Mononuclear cell (primary cell): ENCODE measurements around the gene A3GALT2. TPM values are rescaled to one million over a fixed set of nuclear protein-coding genes. Genes with fewer than 3 reads are reported as not detected.

ENCODE experiments used
- H3K27me3 ChIP-seq: 2 replicates; pipeline ENCODE4 v1.6.0; 2011; ENCODE audit warnings: low read length, control low read depth; ENCODE audit not compliant: insufficient read depth
- H3K4me1 ChIP-seq: 2 replicates; pipeline ENCODE4 v1.5.1; 2011; ENCODE audit warnings: mild to moderate bottlenecking, low read length, control low read depth; ENCODE audit not compliant: insufficient read depth
- H3K4me3 ChIP-seq: 2 replicates; pipeline ENCODE4 v1.5.1; 2011; ENCODE audit warnings: mild to moderate bottlenecking, low read length, moderate library complexity
- H3K9me3 ChIP-seq: 2 replicates; pipeline ENCODE4 v1.5.1; 2011; ENCODE audit warnings: low read depth, mild to moderate bottlenecking, control low read depth, low read length
- total RNA-seq: library from RNA; depleted of rRNA; stranded (reverse); fragments of >200 nt; gene quantifications from one replicate; pipeline ENCODE4 v1.2.3, GENCODE V29; 2012

The A3GALT2 gene
- total RNA-seq, 1 donor = not detected

DNA sequence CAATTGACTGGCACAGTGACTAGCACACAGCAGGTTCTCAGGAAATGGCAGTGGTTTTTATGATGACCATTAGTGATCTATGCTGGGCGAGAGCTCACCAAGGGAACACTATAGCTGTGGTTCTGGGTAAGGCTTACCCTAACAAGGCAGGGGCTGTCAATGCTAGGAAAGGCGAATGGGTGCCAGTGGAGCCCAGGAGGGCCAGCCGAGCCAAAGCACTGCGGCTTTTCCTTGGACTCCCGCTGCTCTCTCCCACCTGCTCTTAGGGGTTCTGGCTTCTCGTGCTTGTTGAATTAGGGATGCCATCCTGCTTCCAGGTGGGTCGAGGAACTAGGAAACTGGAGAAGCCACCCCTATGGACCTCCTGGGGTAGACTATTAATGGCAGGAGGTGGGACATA lies 10.0 kb upstream of the A3GALT2 start:
- no peaks in the 10 kb centered on the region for H3K27me3 ChIP-seq
- H3K9me3 ChIP-seq = no peaks in the 10 kb centered on the region
- H3K4me1 ChIP-seq = peaks cover 59% of the 10 kb centered on the region
- no peak overlapping the region for H3K4me3 ChIP-seq

DNA sequence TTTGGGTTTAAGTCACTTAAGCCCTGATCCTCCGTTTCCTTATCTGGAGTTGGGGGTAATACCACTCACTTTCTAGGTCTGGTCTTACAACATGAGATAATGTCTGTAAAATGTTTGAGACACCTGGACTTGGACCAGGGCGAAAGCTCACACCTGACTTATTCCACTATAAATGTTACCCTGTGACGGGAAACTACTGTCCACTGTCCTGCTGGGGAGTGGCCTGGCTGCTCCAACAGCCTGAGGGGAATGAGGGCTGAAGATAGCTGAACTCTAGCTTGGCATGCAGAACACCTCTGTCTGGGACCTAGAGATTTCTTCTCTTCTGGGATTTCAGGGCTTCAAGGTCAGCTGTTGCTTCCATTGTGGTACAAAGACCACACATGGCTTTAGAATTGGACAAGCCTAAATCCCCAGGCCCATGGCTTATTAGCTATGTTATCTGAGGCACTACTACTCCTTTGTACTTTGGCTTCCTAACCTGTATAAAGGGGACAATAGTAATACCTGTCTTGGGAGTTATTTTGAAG lies 9.5 kb upstream of the A3GALT2 start:
- no peaks in the 10 kb centered on the region for H3K9me3 ChIP-seq
- no peaks in the 10 kb centered on the region for H3K27me3 ChIP-seq
- peaks cover 62% of the 10 kb centered on the region for H3K4me1 ChIP-seq
- H3K4me3 ChIP-seq = no peak overlapping the region

DNA sequence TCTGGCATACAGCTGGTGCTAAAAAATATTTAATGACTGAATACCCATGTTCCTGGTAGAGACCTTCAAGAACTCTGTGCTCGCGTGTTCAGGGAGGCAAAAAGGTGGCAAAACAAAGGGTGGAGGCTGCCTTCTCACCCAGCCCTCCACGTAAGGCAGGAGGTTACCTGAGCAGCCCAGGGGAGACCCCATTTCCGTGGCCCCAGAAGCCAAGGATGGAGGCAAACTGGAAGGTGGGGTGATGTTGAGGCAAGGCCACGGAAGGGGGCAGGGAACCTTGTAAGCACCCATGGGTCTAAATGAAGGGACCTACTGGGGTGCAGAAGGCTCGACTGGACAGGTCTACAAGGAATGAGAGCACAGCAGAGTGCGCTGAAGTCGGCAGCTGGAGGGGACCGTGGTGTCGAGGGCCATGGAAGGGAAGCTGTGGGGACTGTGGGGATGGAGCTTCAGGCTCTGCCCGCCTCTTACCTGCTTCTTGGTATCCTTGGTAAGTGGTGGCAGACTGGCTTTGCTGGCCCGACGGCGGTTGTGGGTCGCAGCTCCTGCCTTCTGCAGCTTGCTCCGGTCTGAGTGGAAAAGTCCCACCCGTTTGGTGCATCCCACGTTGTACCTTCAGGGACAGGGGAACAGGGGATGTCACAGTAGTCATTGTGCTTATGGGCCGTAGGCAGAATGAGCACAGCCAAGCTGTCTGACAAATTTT lies 8.9 kb upstream of the A3GALT2 start:
- H3K4me1 ChIP-seq = peaks cover 56% of the 10 kb centered on the region
- no peaks in the 10 kb centered on the region for H3K27me3 ChIP-seq
- H3K4me3 ChIP-seq = no peak overlapping the region
- H3K9me3 ChIP-seq = no peaks in the 10 kb centered on the region

DNA sequence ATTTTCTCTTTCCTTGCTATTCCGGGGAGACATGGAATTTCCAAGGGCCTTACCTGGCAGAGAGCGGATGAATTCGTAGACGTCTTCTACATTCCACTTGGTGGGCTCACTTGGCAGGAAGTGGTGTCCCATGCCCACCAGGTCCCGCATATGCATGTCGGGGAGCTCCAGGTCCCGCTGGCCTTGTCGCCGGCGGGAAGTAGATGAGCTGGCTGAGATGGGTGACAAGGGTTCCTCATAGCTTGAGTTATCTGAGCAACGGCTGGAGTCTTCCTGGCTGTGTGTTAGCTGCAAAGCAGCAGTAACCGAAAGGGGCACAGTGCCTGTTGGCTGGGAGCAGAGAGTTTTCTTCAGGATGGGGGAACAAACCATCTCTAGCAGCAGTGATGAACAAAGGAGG lies 7.9 kb upstream of the A3GALT2 start:
- Histone ChIP-seq H3K27me3 (no peaks in the 10 kb centered on the region), H3K4me3 (no peak overlapping the region), H3K9me3 (no peaks in the 10 kb centered on the region), H3K4me1 (peaks cover 47% of the 10 kb centered on the region)

DNA sequence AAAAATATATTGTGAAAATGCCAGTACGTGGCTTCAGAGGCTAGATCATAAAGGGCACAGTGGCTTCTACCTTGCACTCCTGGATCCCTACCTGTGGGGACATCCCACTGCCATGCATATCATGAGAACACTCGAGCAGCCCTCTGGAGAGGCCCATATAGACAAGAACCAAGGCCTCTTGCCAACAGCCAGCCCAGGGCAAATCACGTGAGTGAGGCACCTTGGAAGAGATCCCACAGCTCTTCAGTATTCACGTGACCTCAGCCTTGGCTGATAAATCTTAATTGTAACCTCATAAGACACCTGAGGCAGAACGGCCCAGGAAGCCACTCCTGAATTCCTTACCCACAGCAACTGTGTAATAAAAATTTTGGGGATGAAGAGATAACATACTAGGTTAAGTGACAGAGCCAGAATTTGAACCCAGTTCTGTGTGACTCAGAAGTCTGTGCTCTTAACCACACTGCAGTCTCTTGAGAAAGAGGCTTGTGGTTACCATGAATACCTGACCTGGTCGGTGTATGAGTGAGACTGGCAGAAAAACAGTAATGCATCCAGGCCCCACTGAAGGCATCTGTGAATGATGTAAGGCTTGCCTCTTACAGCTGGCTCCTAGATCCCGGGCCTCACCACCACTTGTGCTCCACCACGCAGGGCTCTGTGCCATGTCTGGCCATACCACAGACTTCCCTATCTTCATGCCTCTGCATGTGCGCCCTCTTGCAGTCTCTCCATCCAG lies 6.9 kb upstream of the A3GALT2 start:
- H3K27me3 ChIP-seq = no peaks in the 10 kb centered on the region
- no peaks in the 10 kb centered on the region for H3K9me3 ChIP-seq
- H3K4me1 ChIP-seq = peaks cover 42% of the 10 kb centered on the region
- H3K4me3 ChIP-seq = no peak overlapping the region

DNA sequence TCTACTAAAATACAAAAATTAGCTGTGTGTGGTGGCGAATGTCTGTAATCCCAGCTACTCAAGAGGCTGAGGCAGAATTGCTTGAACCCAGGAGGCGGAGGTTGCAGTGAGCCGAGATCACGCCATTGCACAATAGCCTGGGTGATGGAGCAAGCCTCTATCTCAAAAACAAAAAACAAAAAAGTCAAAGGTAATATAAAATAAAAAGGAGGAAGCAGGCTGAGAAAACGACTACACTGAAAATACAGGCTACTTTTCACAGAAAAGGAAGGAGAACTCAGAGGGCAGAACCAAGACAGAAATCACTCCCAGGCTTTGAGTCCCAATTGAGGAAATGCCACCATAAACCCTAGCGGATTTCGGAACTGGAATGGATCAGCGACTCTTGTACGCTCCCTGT lies 5.9 kb upstream of the A3GALT2 start:
- Histone ChIP-seq H3K4me1 (peaks cover 37% of the 10 kb centered on the region), H3K27me3 (no peaks in the 10 kb centered on the region), H3K4me3 (no peak overlapping the region), H3K9me3 (no peaks in the 10 kb centered on the region)

DNA sequence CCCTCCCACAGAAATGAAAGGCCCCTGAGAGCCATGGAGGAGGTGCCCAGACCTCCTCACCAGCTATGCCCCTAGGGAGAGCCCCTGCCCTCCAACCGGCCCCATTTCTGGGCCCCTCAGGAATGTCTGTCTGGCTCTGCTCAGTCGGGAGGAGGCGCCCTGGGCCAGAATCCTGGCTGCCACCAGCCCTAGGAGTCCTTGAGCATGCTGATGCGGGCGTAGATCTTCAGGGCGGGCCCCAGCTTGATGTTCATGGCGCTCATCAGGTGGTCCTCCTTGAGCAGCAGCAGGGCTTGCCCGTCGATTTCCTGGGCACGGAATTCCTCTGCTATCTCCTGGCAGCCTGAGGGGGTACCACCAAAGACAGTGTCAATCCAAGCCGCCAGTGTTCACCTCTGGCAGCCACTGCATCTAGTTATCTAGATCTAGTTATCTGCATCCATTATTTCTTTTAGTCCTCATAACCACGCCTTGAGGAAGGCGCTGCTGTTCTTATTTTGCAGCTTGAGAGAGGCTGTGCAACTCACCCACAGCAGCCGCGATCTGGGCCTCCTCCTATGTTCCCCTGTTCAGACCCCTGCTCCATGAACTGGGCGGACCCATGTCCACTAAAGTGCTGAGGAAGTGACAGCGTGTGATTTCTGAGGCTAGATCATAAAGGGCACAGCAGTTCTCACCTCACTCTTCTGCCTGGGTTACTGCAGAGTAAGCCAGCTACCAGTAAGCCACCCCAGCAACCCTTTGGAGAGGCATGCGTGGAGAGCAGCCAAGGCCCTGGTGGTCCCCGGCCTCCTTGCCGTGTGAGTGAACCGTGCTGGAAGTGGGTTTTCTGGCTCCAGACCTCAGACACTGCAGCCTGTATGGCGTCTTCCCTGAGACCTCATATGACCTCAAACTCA lies 4.0 kb upstream of the A3GALT2 start:
- Histone ChIP-seq H3K4me1 (peaks cover 37% of the 10 kb centered on the region), H3K4me3 (no peak overlapping the region), H3K9me3 (no peaks in the 10 kb centered on the region), H3K27me3 (no peaks in the 10 kb centered on the region)

DNA sequence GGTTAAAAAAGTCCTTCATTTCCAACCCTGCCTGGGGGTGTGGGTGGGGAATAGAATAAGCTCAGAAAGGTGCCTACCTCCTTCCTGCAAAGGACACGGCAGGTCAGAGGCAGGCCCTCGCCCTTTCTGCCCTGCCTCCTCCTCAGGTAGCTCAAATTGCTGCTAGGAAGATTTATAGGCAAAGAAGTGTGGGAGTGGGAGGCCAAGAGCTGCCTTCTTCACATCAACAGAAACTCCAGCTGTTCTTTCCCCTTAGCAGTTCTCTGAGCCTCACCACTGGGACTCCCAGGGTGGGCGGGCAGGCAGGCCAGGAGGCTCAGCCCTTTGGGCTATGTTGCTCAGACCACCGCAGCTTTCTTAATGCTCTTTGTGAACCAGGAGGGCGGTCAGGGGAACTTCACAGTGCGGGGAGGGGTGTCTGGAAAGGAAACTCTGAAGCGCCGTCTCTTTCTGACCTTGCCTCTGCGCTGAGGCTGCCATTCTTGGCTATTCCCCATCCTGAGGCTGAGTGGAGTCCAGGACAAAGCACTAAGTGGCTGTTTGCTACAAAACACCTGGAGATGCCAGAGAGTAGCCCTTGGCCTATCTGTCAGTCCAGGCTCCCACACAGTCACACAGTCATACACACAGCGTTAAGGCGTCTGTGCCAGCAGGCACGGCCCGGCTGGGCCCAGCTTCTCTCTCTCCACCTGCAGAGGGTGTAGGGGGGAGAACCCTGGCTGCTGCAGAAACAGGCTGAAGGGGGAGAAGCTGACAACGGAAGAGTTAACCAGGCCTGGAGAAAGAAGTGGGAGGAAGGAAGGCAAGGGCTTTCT lies 3.0 kb upstream of the A3GALT2 start:
- peaks cover 36% of the 10 kb centered on the region for H3K4me1 ChIP-seq
- no peaks in the 10 kb centered on the region for H3K9me3 ChIP-seq
- no peaks in the 10 kb centered on the region for H3K27me3 ChIP-seq
- H3K4me3 ChIP-seq = no peak overlapping the region

DNA sequence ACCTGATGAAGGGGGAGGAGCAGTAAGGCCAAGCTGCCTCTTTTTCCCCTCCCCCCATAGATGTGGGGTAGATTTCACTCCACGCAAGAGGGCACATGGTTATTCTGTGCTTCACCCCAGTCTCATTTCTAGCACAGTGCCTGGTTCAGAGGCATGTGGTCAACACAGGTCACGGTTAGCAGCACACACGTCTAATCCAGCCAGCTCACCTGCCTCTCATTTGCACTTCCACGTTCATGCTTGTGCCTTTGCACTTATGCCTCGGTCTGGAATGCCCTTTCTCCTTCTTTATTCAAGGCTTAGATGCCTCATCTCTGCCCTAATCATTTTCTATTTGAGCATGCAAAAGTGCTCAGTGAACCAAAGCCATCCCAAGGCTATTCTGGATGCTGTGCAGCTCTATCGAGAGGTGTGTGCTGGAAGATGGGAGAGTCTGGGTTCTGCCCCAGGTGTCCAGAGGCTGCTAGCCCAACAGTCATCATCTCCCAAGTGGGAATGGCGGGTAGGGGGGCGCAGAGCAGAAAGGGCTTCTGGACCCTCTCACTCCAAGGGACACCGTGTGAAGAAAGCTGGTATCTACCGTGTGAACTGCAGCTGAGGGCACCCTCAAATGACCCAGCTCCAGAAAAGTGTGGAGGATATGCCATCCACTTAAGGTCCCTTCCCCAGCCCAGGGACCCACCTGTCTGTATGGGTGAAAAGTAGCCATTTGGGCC lies 2.1 kb upstream of the A3GALT2 start:
- Histone ChIP-seq H3K27me3 (no peaks in the 10 kb centered on the region), H3K4me1 (peaks cover 27% of the 10 kb centered on the region), H3K4me3 (no peak overlapping the region), H3K9me3 (no peaks in the 10 kb centered on the region)

DNA sequence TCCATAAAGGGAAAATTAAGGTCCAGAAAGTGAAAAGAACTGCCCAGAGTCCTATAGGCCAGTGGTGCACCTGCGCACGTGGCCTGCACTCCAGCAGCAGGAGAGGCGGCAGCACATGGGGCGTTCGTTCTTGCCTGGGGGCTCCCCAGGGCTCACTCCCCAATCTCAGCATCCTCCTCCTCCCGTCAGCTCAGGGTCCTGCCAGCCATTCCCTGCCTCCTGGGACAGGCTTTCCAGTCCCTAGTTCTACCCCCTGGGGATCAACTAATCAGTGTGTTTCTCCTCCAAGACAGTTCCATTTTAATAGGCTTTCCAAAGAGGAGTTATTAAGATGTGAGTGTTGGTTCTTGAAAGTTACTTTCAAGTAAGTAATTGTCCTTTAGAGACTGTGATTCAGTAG lies 1.2 kb upstream of the A3GALT2 start:
- H3K4me1 ChIP-seq = peaks cover 18% of the 10 kb centered on the region
- no peak overlapping the region for H3K4me3 ChIP-seq
- no peaks in the 10 kb centered on the region for H3K9me3 ChIP-seq
- H3K27me3 ChIP-seq = no peaks in the 10 kb centered on the region

DNA sequence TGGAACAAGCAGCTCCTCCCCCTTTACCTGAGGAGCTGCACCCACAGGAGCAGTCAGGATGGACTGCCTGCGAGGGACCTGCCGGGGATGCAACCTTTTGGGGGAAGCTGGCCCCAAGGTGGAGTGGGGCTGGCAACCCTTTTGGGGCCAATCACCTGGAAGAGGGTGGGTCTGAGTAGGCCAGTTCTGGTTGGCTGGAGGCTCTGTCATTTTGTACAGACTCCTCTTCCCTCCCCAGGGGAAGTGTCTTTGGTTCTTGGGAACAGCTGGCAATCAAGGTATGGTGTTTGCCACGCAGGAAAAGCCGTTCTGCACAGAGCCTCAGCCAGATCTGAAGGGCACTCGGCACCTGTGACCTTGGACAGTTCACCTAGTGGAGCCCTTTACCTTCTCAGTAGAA lies 280 bp upstream of the A3GALT2 start:
- Histone ChIP-seq H3K4me3 (no peak overlapping the region), H3K4me1 (peaks cover 9% of the 10 kb centered on the region), H3K9me3 (no peaks in the 10 kb centered on the region), H3K27me3 (no peaks in the 10 kb centered on the region)

DNA sequence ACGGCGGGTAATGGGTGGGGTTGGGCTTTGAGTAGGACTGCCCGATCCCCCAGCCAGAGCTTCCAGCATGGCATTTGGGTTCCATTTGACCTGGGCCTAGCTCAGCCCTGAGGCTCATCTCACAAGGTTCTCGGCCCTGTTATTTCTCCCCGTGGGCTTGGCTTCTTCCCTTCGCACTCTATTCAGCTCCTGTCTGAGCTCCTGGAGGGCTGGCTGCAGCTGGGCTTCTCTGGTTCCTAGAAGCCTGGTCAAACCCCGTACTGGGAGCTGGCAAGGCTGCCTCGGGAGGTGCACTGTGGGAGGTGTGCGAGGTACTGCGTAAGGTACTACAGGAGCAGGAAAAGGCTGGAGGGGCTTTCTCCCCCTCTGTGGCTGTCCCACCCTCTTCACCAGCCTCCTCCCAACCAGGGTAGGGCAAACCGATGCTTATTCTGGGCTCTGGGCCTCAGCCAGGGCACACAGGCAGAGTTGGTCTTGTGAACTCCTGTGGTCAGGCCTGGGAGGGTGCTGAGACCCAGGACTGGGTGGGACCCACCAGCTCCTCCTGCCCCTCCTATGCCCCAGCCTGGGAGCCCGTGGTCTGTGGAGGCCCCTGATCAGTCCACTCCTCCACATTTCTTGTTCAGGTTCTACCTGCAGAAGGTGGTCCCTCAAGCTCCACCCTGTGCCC lies 814 bp downstream of the A3GALT2 start:
- no peaks in the 10 kb centered on the region for H3K27me3 ChIP-seq
- H3K4me1 ChIP-seq = no peaks in the 10 kb centered on the region

DNA sequence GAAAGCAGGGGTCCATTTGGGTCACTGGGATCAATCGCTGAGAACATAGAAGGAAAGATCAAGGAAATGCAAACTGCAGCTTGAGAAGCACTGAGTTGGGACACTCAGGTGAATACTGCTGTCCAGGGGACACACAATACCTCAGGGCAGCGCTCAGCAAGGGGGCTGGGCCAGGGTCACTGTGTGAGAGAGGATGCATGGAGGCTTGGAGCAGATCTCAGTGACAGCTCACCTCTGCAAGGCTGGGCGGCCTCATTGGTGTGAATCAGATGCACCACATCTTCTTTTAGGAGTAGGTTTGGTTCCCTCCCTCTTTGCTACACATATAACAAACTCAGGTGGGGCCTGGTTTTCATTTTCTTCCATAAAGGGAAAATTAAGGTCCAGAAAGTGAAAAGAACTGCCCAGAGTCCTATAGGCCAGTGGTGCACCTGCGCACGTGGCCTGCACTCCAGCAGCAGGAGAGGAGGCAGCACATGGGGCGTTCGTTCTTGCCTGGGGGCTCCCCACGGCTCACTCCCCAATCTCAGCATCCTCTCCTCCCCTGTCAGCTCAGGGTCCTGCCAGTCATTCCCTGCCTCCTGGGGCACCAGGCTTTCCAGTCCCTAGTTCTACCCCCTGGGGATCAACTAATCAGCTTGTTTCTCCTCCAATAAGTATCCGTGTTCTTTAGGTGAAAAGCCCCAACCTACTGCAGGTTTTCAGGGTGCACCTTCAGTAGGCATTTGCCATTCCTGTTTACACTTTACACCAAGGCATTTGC lies 1.5 kb downstream of the A3GALT2 start:
- Histone ChIP-seq H3K4me1 (no peaks in the 10 kb centered on the region), H3K4me3 (no peak overlapping the region), H3K9me3 (no peaks in the 10 kb centered on the region), H3K27me3 (no peaks in the 10 kb centered on the region)

More for the DNA sequence above, 814 bp downstream of the A3GALT2 start:
- no peaks in the 10 kb centered on the region for H3K9me3 ChIP-seq
- no peak overlapping the region for H3K4me3 ChIP-seq
